ENCODE results near the gene SERPINB1. TPM values are rescaled to one million over a fixed set of nuclear protein-coding genes. Genes with fewer than 3 reads are reported as not detected.

Gene SERPINB1
- total and polyA plus RNA-seq, 10 of the 15 experiments (the other 5 are each of a cell fraction or from before 2014, with no cell fraction given) = 0.45 to 2.4 (median 0.83) TPM

DNA sequence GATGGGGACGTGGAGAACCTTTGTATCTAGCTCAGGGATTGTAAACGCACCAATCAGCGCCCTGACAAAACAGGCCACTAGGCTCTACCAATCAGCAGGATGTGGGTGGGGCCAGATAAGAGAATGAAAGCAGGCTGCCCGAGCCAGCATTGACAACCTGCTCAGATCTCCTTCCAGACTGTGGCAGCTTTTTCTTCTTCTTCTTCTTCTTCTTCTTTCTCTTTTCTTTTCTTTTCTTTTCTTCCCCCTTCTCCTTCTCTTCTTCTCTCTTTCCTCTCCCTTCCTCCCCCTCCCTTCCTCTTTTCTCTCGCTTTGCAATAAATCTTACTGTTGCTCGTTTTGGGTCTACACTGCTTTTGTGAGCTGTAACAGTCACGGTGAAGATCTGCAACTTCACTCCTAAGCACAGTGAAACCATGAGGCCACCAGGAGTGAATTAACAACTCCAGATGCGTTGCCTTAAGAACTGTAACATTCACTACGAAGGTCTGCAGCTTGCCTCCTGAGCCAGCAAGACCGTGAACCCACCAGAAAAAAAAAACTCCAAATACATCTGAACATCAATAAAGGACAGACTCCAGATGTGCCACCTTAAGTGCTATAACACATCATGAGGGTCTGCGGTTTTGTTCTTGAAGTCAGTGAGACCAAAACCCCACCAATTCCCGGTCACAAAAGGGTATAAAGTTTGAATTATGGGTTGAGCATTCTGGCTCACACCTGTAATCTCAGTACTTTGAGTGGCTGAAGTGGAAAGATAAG lies 19.6 kb upstream of the SERPINB1 start (continued):
- TF ChIP-seq MTA2 (IDR thresholded peaks at IDR 0.05; ENCODE audit: low read depth) (peak; percentile 59), ATF7 (IDR thresholded peaks at IDR 0.05; ENCODE audit: low read depth) (0 out of 2 replicates have a peak, but pooled peaks have one; percentile 10), EP300 (IDR thresholded peaks at IDR 0.05; ENCODE audit: borderline replicate concordance in 1 of 2, control insufficient read depth in 1 of 2, low read depth in 2 of 2, low read length in 2 of 2) (peak in 1 of 2 experiments; percentile 54; a peak in 1 of 4 replicates), RAD21 (IDR thresholded peaks at IDR 0.05; ENCODE audit: insufficient read depth, low read depth, low read length) (no peak), MTA3 (IDR thresholded peaks at IDR 0.05; ENCODE audit: borderline replicate concordance, low read length) (peak; percentile 42; the same call in 1 of the 2 replicates), ZBED1 (IDR thresholded peaks at IDR 0.05; ENCODE audit: borderline replicate concordance) (no peak), MEF2A (IDR thresholded peaks at IDR 0.05; ENCODE audit: insufficient read depth, low read depth, low read length) (no peak)
- TF ChIP-seq, protein P1, sequence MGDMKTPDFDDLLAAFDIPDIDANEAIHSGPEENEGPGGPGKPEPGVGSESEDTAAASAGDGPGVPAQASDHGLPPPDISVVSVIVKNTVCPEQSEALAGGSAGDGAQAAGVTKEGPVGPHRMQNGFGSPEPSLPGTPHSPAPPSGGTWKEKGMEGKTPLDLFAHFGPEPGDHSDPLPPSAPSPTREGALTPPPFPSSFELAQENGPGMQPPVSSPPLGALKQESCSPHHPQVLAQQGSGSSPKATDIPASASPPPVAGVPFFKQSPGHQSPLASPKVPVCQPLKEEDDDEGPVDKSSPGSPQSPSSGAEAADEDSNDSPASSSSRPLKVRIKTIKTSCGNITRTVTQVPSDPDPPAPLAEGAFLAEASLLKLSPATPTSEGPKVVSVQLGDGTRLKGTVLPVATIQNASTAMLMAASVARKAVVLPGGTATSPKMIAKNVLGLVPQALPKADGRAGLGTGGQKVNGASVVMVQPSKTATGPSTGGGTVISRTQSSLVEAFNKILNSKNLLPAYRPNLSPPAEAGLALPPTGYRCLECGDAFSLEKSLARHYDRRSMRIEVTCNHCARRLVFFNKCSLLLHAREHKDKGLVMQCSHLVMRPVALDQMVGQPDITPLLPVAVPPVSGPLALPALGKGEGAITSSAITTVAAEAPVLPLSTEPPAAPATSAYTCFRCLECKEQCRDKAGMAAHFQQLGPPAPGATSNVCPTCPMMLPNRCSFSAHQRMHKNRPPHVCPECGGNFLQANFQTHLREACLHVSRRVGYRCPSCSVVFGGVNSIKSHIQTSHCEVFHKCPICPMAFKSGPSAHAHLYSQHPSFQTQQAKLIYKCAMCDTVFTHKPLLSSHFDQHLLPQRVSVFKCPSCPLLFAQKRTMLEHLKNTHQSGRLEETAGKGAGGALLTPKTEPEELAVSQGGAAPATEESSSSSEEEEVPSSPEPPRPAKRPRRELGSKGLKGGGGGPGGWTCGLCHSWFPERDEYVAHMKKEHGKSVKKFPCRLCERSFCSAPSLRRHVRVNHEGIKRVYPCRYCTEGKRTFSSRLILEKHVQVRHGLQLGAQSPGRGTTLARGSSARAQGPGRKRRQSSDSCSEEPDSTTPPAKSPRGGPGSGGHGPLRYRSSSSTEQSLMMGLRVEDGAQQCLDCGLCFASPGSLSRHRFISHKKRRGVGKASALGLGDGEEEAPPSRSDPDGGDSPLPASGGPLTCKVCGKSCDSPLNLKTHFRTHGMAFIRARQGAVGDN (IDR thresholded peaks at IDR 0.05) = peak; percentile 24; the same call in 1 of the 2 replicates
- TF ChIP-seq, protein P2, sequence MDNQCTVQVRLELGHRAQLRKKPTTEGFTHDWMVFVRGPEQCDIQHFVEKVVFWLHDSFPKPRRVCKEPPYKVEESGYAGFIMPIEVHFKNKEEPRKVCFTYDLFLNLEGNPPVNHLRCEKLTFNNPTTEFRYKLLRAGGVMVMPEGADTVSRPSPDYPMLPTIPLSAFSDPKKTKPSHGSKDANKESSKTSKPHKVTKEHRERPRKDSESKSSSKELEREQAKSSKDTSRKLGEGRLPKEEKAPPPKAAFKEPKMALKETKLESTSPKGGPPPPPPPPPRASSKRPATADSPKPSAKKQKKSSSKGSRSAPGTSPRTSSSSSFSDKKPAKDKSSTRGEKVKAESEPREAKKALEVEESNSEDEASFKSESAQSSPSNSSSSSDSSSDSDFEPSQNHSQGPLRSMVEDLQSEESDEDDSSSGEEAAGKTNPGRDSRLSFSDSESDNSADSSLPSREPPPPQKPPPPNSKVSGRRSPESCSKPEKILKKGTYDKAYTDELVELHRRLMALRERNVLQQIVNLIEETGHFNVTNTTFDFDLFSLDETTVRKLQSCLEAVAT (IDR thresholded peaks at IDR 0.05) = peak; percentile 89
- TF ChIP-seq, protein P3, sequence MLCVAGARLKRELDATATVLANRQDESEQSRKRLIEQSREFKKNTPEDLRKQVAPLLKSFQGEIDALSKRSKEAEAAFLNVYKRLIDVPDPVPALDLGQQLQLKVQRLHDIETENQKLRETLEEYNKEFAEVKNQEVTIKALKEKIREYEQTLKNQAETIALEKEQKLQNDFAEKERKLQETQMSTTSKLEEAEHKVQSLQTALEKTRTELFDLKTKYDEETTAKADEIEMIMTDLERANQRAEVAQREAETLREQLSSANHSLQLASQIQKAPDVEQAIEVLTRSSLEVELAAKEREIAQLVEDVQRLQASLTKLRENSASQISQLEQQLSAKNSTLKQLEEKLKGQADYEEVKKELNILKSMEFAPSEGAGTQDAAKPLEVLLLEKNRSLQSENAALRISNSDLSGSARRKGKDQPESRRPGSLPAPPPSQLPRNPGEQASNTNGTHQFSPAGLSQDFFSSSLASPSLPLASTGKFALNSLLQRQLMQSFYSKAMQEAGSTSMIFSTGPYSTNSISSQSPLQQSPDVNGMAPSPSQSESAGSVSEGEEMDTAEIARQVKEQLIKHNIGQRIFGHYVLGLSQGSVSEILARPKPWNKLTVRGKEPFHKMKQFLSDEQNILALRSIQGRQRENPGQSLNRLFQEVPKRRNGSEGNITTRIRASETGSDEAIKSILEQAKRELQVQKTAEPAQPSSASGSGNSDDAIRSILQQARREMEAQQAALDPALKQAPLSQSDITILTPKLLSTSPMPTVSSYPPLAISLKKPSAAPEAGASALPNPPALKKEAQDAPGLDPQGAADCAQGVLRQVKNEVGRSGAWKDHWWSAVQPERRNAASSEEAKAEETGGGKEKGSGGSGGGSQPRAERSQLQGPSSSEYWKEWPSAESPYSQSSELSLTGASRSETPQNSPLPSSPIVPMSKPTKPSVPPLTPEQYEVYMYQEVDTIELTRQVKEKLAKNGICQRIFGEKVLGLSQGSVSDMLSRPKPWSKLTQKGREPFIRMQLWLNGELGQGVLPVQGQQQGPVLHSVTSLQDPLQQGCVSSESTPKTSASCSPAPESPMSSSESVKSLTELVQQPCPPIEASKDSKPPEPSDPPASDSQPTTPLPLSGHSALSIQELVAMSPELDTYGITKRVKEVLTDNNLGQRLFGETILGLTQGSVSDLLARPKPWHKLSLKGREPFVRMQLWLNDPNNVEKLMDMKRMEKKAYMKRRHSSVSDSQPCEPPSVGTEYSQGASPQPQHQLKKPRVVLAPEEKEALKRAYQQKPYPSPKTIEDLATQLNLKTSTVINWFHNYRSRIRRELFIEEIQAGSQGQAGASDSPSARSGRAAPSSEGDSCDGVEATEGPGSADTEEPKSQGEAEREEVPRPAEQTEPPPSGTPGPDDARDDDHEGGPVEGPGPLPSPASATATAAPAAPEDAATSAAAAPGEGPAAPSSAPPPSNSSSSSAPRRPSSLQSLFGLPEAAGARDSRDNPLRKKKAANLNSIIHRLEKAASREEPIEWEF (IDR thresholded peaks at IDR 0.05; ENCODE audit: insufficient replicate concordance, low read depth, low read length) = no peak
- TF ChIP-seq, protein P4, sequence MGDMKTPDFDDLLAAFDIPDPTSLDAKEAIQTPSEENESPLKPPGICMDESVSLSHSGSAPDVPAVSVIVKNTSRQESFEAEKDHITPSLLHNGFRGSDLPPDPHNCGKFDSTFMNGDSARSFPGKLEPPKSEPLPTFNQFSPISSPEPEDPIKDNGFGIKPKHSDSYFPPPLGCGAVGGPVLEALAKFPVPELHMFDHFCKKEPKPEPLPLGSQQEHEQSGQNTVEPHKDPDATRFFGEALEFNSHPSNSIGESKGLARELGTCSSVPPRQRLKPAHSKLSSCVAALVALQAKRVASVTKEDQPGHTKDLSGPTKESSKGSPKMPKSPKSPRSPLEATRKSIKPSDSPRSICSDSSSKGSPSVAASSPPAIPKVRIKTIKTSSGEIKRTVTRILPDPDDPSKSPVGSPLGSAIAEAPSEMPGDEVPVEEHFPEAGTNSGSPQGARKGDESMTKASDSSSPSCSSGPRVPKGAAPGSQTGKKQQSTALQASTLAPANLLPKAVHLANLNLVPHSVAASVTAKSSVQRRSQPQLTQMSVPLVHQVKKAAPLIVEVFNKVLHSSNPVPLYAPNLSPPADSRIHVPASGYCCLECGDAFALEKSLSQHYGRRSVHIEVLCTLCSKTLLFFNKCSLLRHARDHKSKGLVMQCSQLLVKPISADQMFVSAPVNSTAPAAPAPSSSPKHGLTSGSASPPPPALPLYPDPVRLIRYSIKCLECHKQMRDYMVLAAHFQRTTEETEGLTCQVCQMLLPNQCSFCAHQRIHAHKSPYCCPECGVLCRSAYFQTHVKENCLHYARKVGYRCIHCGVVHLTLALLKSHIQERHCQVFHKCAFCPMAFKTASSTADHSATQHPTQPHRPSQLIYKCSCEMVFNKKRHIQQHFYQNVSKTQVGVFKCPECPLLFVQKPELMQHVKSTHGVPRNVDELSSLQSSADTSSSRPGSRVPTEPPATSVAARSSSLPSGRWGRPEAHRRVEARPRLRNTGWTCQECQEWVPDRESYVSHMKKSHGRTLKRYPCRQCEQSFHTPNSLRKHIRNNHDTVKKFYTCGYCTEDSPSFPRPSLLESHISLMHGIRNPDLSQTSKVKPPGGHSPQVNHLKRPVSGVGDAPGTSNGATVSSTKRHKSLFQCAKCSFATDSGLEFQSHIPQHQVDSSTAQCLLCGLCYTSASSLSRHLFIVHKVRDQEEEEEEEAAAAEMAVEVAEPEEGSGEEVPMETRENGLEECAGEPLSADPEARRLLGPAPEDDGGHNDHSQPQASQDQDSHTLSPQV (IDR thresholded peaks at IDR 0.05) = no peak
